GM19193 (cell line): ENCODE measurements around the gene TARBP2.

Source experiments
- POLR2A ChIP-seq: IDR thresholded peaks from 4 replicates; pipeline ENCODE4 v1.6.1; 2011; ENCODE audit not compliant: insufficient read depth, insufficient read length; ENCODE audit errors: extremely low read depth

TARBP2 gene

DNA sequence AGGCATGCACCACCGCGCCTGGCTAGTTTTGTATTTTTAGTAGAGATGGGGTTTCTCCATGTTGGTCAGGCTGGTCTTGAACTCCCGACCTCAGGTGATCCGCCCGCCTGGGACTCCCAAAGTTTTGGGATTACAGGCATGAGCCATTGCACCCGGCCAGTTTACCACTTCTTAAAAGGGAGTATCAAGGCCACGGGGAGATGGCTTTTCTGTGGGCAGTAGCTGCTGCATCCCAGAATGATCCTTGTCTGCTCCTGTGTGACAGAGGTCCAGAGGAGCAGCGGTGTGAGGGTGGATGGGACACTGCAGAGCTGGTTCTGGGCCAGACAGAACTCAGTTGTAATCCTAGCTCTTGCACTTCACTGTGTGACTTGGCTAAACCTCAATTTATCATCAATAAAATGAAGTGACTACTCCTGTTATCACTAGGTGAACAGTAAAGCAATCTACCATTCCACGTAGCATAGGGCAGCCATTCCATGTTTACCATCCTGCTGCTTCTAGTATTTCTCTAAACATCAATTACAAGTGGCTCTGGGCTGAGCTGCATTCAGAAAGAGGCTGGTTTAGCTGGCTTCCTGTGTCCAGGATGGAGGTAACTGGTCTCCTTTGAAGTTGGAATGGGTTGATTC, 9.2 kb downstream of the TARBP2 start:
- TF ChIP-seq POLR2A: no peak

DNA sequence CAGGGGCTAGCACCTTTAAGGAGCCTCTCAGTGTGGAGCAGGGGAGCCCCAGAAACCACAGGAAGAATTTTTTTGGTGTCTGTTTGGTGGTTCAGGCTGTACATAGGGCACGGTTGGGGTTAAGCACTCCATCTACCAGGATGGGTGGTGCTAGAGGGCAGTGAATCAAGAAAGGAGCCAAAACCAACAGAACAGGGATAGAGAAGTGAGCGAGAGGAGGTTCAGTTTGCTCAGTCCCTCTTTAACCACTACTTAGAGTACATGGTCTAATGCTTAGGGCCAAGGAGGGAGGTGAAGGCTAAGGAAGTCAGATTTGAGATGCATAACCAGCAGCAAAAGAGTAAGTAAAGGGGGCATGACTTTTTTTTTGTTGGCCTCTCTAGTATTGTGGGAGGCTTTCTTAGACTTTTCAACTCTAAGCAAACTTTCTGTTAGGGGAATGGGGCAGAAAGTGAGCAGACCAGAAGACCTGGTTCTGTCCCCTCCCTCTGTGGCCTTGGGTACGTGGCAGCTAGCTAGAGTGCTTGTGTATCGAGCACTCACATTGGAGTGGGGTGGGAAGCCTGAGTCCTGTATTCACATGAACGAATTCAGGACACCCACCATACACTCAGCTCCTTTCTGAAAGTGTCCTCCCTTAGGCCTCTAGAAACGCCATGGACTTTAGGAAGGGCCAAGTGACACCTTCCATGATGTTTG, 12.8 kb downstream of the TARBP2 start:
- no peak for TF ChIP-seq POLR2A

DNA sequence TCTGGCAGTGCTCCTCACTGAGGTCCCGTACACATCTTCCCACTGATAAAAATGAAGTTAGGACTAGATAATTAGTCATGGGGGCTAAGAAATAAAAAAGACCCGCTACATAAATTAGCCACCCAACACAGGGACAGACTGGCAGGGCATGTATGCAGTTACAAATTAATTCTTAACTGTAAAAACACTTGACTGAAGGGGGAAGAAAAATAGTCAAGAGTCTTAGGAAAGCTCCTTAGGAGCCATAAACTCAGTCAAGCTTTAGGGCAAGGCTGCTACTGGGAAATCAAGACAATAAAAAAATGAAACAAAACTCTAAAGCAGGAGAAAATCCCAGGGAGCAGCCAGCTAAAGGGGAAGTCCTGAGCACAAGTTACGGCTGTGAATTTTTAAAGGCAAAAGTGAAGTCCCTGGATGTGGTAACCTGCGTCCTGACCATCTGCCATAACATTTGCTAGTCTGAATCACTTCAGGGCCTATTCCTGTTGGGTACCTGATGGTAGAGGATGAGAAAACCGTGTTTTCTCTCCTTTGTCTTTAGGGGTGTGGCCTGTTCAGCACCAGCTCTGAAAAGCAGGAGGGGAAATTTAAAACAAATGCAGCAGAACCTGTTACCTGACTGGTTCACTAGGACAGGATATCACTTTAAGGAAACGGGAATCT, 13.7 kb downstream of the TARBP2 start:
- no peak for TF ChIP-seq POLR2A

DNA sequence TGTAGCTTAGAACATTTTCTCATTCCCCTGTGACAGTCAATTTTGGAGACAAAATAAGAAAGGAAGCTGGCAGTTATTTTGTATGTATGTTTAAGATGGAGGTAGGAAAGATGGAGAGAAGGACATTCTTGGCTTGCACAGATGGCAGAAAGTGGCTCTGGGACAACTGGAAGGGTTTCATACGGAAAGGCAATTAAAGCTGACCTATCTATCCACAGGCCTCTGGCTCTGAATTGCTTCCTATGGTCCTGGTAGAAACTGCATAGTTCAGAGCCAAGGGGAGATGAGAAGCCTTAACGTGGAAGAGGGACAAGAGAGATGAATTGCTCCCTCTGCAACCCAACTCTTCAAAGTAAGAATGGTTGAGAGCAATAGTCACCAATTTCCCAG, 14.2 kb downstream of the TARBP2 start:
- no peak for TF ChIP-seq POLR2A

DNA sequence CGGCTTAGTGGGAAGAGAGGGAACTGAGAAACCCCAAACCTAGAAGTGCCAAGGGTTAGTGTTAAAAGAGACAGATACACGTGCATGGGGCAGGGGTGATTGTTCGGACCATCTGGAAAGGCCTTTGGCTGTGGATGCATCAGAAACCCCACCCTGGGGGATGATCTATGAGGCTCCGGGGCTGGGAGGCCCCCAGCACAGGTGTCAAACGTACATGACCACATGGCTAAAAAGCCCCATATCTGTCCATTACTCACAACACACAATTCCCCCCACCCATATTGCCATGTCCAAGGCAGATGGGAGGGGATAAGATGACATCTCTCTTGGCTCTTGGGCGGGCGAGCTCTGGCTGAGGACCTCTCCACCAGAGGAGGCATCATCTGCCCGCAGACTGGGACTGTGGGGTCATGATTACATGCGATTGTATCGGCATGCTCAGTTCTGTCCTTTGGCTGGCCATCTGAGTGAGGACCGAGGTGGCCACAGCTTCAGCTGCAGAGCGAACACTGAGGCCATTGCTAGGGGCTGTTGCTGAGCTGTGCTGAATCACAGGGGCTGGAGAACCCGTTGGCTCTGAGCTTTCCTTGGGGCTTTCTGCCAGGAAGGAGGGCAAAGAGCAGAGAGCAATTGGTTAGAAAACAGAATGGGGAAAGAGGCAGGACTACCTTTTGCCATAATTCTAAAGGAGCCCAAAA, 15.8 kb downstream of the TARBP2 start:
- TF ChIP-seq POLR2A: no peak

DNA sequence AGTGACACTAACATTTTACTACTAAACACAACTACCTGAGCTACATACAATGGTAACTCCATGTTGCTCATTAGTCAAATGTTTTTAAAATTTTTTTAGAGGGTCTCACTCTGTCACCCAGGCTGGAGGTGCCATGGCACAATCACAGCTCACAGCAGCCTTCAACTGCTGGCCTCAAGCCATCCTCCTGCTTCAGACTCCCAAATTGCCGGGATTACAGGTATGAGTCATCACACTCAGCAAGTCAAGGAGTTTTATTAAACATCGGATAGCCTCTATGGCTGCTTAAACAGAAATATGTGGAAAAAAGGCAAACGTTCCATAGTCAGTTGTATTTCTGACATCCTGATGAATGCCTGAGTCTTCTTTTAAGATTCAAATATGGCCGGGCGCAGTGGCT, 17.3 kb downstream of the TARBP2 start:
- no peak for TF ChIP-seq POLR2A

DNA sequence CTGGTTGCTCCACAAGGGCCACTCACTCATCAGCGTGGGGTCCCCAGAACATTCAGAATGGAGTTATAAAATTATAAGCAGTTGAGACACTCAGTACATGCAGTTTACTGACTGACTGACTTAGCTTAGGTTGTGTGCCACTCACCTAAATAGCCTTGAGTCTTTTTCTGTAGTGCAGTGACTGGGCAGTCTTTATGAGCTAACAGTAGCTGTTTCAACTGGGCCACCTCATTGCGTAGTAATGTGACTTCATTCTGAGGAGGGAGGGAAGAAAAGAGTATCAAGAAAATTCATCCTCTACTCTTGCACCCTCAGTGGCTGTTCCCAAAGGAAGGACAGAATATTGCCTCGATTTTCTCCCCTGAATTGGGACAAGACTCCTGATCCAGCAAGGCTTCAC, 22.0 kb downstream of the TARBP2 start:
- no peak for TF ChIP-seq POLR2A

DNA sequence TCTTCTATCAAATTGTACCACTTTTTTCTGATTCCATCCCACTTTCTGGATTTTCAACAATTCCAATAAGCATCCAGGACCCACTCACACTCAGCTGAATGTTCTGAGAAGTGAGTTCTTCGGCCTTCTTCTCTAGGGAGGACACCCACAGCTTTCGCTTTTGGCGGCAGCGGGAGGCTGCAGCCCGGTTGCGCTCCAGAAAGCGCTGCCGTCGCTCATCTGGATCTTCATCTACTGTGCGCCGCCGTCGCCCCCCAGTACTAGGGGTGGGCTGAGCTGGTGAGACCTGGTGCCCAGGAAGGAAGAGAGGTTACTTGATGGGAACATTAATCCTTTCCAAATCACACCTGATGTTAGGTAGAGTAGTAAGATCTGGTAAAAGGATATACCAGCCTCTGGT, 23.4 kb downstream of the TARBP2 start:
- TF ChIP-seq POLR2A: no peak

DNA sequence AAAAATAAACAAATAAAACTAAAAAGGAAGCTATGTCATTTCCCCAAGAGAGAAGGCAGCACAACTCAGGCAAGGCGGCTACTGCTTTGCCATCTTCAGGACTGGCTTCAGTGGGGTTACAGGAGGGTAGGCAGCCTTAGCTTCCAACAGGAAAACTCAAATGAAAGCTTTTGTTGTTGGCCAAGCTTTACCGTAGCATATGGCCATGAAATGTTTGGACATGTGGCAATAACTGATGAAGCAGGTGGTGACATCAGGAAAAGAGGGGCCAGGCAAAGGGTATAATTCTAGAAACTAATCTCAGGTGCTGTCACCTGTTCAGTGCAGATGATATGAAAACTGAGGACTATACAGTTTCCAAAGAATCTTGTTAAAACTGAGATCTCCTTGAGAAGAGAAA, 29.0 kb downstream of the TARBP2 start:
- TF ChIP-seq POLR2A: no peak

DNA sequence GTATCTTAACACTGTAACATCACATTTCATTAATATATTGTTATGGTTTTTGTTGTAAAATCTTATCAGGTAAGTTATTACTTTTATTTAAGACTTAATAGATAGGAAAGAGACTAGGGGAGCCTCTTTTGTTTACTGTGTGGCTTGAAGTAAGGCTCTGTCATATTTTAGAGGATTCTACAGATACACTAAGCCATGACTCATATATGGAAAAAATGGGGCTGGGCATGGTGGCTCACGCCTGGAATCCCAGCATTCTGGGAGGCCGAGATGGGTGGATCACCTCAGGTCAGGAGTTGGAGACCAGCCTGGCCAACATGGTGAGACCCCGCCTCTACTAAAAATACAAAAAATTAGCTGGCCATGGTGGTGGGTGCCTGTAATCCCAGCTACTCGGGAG, 29.8 kb downstream of the TARBP2 start:
- TF ChIP-seq POLR2A: no peak

DNA sequence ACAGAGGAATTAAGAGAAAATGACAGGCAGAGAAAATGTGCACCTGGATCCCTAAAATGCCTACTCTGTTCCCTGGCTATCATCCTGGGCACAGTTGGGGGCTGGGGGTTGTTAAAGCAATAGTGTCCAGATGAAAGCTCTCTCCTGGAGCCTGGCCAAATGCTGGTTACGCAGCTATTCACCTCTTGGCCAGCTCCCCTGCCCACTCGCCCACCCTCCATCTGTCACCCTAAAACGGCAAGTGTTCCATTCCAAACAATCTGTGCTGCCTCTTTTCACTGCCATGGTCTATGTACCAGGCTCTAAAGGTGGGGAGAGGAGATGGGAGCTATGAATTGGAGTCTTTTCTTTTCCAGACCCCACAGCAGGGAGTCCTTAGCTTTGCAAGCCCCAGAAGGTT, 30.9 kb downstream of the TARBP2 start:
- TF ChIP-seq POLR2A: no peak

DNA sequence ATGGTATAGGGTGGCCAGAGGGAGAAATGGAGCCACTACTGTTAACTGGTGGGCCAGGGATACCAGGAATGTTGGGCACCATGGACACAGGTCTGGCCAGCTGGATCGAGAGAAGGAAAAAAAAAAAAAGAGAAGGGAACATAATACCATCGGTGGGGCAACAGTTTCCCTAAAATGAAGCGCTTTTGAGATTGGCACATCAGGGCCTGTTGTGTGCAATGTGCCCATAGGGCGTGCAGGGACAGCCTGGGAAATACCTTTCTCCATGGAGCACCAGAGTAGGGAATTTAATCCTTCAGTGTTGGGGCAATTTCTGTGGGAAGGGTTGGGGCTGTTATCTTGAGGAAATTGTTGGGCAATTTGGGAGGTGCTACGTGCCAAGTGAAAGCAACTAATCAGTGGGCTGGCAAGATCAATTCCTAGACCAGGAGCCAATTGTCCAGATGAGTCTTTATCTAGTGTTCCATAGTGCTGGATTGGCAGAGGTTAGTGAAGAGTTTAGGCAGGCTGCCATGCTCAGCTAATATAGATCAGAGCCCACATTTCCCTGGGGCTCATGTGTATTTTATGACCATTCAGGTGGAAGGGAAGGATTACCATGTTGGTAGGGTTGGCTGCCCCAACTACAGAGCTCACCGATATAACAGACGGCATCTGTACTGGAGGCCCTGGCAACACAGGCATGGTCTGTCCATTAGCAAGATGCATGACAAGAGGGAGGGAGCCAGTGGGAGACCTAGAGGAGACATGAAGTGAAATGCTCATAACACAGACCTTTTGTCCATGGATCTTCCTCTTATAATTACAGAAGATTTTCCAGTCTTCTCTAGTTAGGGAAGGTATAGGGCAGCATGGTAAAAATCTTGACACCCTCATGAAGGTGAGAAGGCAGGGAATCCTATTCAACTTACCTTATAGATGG, 31.7 kb downstream of the TARBP2 start:
- TF ChIP-seq POLR2A: no peak

DNA sequence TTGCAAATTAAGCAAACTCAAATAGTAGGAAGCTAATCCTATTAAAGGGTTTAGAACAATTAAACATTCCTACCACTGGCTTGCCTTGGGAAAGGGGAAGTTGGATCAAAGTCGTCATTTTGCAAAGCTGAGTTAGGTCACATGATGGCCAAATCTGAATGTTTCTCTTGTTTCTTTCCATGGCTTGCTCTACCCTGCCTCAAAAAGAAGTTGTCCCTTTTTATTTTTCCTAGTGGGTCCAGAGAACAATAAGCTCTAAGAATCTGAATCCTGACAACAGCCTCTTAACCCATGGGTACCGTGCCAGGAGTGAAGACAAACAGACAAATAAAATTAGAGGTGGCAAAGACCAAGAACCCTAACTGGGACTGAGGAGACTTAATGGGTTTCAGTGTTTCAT, 32.4 kb downstream of the TARBP2 start:
- TF ChIP-seq POLR2A: no peak

DNA sequence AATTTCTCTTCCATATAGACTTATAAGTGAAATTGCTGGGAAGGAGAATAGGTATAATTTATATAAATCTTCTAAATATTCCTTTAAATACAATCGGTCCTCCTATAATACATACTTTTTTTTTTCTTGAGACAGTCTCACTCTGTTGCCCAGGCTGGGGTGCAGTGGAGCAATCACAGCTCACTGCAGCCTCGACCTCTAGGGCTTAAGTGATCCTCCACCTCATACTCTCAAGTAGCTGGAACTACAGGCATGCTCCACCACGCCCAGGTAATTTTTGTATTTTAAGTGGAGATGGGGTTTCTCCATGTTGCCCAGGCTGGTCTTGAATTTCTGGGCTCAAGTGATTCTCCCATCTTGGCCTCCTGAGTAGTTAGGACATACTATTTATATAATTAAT, 35.9 kb downstream of the TARBP2 start:
- TF ChIP-seq POLR2A: no peak
